Astrocyte (in vitro differentiated cells and primary cell): ENCODE data around the gene BIRC7. TPM values are rescaled to one million over a fixed set of nuclear protein-coding genes. Genes with fewer than 3 reads are reported as not detected.

ENCODE experiments used
- DNase-seq: peaks from one replicate; pipeline ENCODE4 v3.0.0-alpha.2; 2010; ENCODE audit warnings: low read depth
- FAIRE-seq: peaks from 2 replicates; lab custom pipeline; 2011; peaks lifted over from hg19 to GRCh38; lab: Jason Lieb, UNC
- H2AFZ ChIP-seq: 2 replicates; pipeline ENCODE4 v1.6.0; 2012; ENCODE audit warnings: low read depth, low read length, inconsistent platforms
- H3K27ac ChIP-seq: 2 replicates; pipeline ENCODE4 v1.5.1; 2011; ENCODE audit warnings: low read depth, low read length, inconsistent platforms
- H3K27me3 ChIP-seq: 2 replicates; pipeline ENCODE4 v1.6.0; 2011; ENCODE audit warnings: low read length, inconsistent platforms; ENCODE audit not compliant: insufficient read depth
- H3K36me3 ChIP-seq: 2 replicates; pipeline ENCODE4 v1.5.1; 2011; ENCODE audit warnings: low read length, inconsistent platforms; ENCODE audit not compliant: insufficient read depth
- H3K4me1 ChIP-seq: 2 replicates; pipeline ENCODE4 v1.5.1; 2011; ENCODE audit warnings: low read length, inconsistent platforms; ENCODE audit not compliant: insufficient read depth
- H3K4me2 ChIP-seq: 2 replicates; pipeline ENCODE4 v1.6.0; 2012; ENCODE audit warnings: low read length, inconsistent platforms
- H3K4me3 ChIP-seq: 2 replicates; pipeline ENCODE4 v1.5.1; 2011; ENCODE audit warnings: low read depth, mild to moderate bottlenecking, low read length, inconsistent platforms; ENCODE audit not compliant: insufficient read depth
- H3K79me2 ChIP-seq: 2 replicates; pipeline ENCODE4 v1.6.0; 2012; ENCODE audit warnings: mild to moderate bottlenecking, low read length, inconsistent platforms; ENCODE audit not compliant: insufficient read depth
- H3K9ac ChIP-seq: 2 replicates; pipeline ENCODE4 v1.6.0; 2012; ENCODE audit warnings: mild to moderate bottlenecking, low read length, inconsistent platforms
- H3K9me3 ChIP-seq: 2 replicates; pipeline ENCODE4 v1.5.1; 2012; ENCODE audit warnings: low read depth, mild to moderate bottlenecking, low read length, inconsistent platforms; ENCODE audit not compliant: insufficient read depth
- H4K20me1 ChIP-seq: 2 replicates; pipeline ENCODE4 v1.6.0; 2012; ENCODE audit warnings: low read length, inconsistent platforms; ENCODE audit not compliant: insufficient read depth
- H3K27ac Mint-ChIP-seq: one replicate; pipeline ENCODE4 v1.8.0; 2021; ENCODE audit warnings: mild to moderate bottlenecking, mixed read lengths; ENCODE audit not compliant: unreplicated experiment
- H3K27me3 Mint-ChIP-seq: one replicate; pipeline ENCODE4 v1.8.0; 2021; ENCODE audit warnings: low read depth, mixed read lengths; ENCODE audit not compliant: unreplicated experiment
- H3K36me3 Mint-ChIP-seq: one replicate; pipeline ENCODE4 v1.8.0; 2021; ENCODE audit warnings: low read depth, mixed read lengths; ENCODE audit not compliant: unreplicated experiment
- H3K4me1 Mint-ChIP-seq: one replicate; pipeline ENCODE4 v1.8.0; 2021; ENCODE audit warnings: low read depth, mixed read lengths; ENCODE audit not compliant: unreplicated experiment
- H3K4me3 Mint-ChIP-seq: one replicate; pipeline ENCODE4 v1.8.0; 2021; ENCODE audit warnings: mild to moderate bottlenecking, moderate library complexity, mixed read lengths; ENCODE audit not compliant: unreplicated experiment
- H3K9me3 Mint-ChIP-seq: one replicate; pipeline ENCODE4 v1.8.0; 2021; ENCODE audit warnings: mild to moderate bottlenecking, mixed read lengths; ENCODE audit not compliant: unreplicated experiment
- CTCF ChIP-seq: IDR thresholded peaks from 2 replicates; pipeline ENCODE4 v1.5.1; 2011; ENCODE audit warnings: low read depth, mild to moderate bottlenecking, inconsistent platforms, low read length, moderate library complexity; ENCODE audit not compliant: insufficient read depth
- EZH2 ChIP-seq: IDR thresholded peaks from 2 replicates; pipeline ENCODE4 v1.6.1; 2012; ENCODE audit warnings: mild to moderate bottlenecking, low read length, inconsistent platforms; ENCODE audit not compliant: insufficient read depth
- total RNA-seq: library from RNA; stranded (reverse); gene quantifications from 2 replicates; pipeline ENCODE4 v1.2.1, GENCODE V29; 2021

Gene BIRC7
- total RNA-seq, 1 donor from 2014 or later: 3.3 TPM

GRCh38 chr20:63284981-63285524, 49.3 kb downstream of the BIRC7 start:
- FAIRE-seq: no peak
- Histone ChIP-seq H2AFZ (no peak overlapping the region), H3K4me1 (no peaks in the 10 kb centered on the region), H3K27ac (no peak overlapping the region), H3K27me3 (no peaks in the 10 kb centered on the region), H3K4me2 (no peak overlapping the region), H3K36me3 (peaks cover 14% of the 10 kb centered on the region), H4K20me1 (peaks cover 97% of the 10 kb centered on the region), H3K9ac (no peak overlapping the region), H3K9me3 (no peaks in the 10 kb centered on the region), H3K4me3 (no peak overlapping the region), H3K79me2 (peaks cover 35% of the 10 kb centered on the region)
- H3K36me3 Mint-ChIP-seq: peaks cover 9% of the 10 kb centered on the region
- H3K4me3 Mint-ChIP-seq: no peak overlapping the region
- no peaks in the 10 kb centered on the region for H3K27me3 Mint-ChIP-seq
- H3K4me1 Mint-ChIP-seq: no peaks in the 10 kb centered on the region
- H3K9me3 Mint-ChIP-seq: no peaks in the 10 kb centered on the region
- H3K27ac Mint-ChIP-seq: no peak overlapping the region
- no peak for DNase-seq
- TF ChIP-seq EZH2: no peak
- TF ChIP-seq CTCF: no peak

GRCh38 chr20:63285636-63286615, 50.2 kb downstream of the BIRC7 start:
- peaks cover 26% of the 10 kb centered on the region for H3K79me2 ChIP-seq
- Mint-ChIP-seq H3K36me3 (peaks cover 3% of the 10 kb centered on the region), H3K27ac (no peak overlapping the region), H3K4me3 (no peak overlapping the region), H3K27me3 (no peaks in the 10 kb centered on the region), H3K9me3 (no peaks in the 10 kb centered on the region), H3K4me1 (no peaks in the 10 kb centered on the region)
- FAIRE-seq: no peak
- no peaks in the 10 kb centered on the region for H3K9me3 ChIP-seq
- H3K27ac ChIP-seq: no peak overlapping the region
- no peak overlapping the region for H2AFZ ChIP-seq
- DNase-seq: no peak
- H3K4me2 ChIP-seq: no peak overlapping the region
- H4K20me1 ChIP-seq: peaks cover 97% of the 10 kb centered on the region
- H3K9ac ChIP-seq: no peak overlapping the region
- H3K4me1 ChIP-seq: no peaks in the 10 kb centered on the region
- no peaks in the 10 kb centered on the region for H3K27me3 ChIP-seq
- H3K36me3 ChIP-seq: peaks cover 7% of the 10 kb centered on the region
- no peak overlapping the region for H3K4me3 ChIP-seq
- no peak for TF ChIP-seq CTCF
- TF ChIP-seq EZH2: no peak
